HG02981 (cell line): Measurements from ENCODE around the gene PILRA.

Experiments used
- ATAC-seq: cut with Tn5 transposase; IDR thresholded peaks from one replicate; pipeline ENCODE4 v1.9.1; 2021; ENCODE audit warnings: mild to moderate bottlenecking, moderate library complexity; ENCODE audit not compliant: unreplicated experiment

Gene PILRA

DNA sequence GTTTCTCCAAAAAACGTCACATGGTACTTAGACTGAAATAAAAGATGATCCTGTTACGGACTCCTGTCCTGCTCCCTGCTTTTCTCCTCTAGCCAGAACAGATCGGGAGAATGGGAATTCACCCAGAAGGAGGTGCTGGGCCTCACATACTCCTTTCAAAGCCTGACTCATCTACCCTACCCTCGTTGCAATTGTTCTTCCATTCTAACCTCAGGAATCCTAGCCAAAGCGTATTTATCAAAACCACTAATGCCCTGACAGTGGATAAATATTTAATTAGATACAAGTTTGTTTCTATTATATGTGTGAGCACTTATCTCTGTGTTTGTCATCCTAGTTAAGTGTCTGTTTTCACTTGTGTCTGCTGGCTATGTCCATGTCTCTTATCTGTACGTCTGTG is 33.5 kb downstream of the PILRA start:
- ATAC-seq = no peak

DNA sequence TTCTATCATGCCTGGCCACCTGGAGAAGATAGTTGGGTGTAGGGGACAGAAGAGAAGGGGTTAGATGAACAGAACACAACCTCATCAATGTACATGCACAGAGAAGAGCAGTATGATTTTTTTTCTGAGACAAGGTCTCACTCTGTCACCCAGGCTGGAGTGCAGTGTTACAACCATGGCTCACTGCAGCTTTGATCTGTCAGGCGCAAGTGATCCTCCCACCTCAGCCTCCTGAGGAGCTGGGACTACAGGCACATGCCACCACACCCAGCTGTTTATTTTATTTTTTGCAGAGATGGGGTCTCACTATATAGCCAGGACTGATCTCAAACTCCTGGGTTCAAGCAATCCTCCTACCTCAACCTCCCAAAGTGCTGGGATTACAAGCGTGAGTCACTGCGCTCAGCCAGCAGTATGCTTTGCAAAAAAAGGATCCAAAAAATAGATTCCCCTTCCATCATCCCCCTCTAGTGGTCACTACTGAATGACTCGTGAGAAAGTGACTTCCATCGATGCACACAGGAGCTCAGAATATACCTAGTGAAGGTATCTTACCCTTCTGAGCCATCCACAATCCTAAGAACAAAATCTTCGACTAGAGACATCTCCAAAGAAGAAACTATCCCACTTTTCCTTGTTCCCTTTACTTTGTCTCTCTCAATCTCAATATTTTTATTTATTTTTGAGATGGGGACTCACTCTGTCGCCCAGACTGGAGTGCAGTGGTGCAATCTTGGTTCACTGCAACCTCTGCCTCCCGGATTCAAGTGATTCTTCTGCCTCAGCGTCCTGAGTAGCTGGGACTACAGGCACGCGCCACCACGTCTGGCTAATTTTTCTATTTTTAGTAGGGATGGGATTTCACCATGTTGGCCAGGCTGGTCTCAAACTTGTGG is 34.2 kb downstream of the PILRA start:
- no peak for ATAC-seq

DNA sequence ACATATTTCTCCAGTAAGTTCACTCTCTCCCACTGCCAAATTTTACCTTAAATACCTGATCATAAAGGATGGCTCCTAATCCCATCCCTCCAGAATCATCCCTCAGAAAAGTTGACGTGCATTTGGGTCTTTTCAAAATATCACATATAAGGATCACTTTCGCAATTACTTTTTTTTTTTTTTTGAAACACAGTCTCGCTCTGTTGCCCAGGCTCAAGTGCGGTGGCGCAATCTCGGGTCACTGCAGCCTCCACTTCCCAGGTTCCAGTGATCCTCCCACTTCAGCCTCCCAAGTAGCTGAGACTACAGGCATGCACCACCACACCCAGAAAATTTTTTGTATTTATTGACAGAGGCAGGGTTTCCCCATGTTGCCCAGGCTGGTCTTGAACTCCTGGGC is 37.8 kb downstream of the PILRA start:
- no peak for ATAC-seq

DNA sequence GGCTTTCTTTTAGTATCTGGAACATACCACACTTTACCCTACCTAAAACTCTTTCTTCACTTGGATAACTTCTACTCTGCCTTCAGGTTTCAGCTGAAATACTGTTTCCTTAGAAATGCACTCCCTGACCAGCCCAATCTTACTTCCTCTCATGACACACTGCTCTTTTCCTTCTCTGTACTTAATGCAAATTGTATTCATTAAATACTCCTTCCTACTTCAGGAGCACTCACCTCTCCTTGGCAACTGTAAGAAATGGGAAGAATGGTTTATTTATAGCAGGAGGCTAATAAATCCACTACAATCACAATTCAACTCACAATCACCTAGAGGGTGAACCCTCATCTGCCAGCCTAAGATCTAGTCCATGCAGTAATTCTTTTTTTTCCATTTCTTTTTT is 40.1 kb downstream of the PILRA start:
- ATAC-seq = no peak

DNA sequence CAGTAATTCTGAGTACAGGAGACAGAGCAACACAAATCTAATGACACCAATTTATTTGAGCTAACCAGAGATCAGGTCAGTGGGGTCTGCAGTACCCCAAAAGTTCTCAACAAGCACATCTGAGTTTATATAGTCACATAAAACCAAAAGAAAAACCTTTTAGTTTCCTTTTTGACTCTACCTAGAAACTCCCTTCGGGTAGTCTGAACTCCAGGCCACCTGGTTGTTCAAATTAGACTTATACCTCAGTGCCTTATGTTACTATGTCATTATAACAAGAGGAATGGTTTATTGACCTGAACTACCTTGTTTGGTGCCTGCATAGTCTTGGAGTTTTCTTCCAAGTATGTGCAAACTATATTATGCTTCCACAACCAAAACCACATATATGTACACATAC is 40.6 kb downstream of the PILRA start:
- no peak for ATAC-seq

DNA sequence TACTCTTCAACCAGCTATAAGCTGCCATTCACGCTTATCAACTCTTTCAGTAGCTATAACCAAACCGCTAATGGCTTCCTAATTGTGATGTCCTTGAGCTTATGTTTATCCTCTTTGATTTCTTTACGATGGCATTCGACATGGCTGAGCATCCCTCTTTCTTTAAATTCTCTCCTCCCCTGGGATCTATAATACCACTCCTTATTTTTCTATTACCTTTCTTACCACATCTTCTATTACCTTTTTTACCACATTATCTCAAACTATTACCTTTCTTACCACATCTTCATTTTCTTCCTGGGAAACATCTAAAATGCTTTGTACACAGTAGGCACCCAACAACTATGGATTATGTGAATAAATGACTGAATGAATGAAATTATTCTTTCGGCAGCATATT is 42.2 kb downstream of the PILRA start:
- ATAC-seq = no peak

DNA sequence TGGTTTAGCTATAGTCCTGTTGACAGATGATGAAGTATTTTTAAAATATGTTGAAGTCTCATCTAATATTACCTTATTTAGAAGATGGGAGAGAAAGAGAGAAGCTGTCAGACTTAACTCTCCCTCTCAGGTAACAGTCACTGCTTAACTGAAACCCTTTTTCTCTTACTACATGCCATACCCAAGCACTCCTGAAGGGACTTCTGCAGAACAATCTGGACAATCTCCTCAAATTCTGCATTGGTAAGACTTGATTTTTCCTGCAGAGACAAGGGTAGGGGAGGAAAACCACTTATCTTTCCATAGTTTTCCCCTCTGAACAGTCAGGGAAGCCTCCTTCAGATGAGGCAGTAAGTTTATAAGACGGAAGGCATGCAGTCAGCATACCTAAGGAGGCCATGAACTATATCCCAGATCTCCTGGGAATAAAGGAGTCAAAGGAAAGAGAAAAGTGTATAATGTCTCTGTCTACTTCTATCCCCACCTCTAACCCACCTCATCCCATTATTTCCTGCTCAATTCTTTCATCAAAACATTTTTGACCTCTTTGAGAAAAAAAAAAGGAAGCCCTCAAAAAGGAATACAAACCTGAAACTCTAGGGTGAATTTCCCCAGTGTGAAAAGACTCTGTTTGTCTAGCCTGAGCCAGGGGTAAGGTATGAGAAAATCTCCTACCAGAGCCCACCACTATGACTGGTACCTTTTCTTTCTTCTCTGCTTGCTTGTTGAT is 45.8 kb downstream of the PILRA start:
- no peak for ATAC-seq

DNA sequence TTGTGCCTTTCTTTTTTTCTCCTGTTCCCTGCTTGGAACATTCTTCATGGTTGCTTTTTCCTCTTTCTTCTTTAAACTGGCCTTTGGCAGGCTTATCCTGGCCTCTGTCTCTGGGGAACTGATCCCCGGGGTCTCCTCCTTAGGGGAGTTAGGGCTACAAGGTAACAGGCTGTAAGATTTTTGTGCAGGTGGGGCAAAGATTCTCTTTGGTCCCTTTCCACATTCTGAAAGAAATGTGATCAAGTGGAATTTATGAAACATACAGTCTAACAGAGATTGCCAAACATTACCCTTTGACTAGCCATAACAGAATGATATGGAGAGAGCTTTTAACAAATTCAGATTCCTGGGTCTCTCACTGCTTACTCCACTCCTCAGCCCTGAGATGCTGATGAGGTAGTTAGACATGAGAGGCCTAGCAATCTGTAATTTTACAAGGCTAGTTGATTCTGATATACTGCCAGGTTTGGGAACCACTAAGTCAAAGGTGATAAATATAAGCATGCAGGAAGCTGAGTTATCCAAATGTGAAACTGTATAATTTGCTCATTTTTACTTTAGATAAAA is 46.5 kb downstream of the PILRA start:
- no peak for ATAC-seq

DNA sequence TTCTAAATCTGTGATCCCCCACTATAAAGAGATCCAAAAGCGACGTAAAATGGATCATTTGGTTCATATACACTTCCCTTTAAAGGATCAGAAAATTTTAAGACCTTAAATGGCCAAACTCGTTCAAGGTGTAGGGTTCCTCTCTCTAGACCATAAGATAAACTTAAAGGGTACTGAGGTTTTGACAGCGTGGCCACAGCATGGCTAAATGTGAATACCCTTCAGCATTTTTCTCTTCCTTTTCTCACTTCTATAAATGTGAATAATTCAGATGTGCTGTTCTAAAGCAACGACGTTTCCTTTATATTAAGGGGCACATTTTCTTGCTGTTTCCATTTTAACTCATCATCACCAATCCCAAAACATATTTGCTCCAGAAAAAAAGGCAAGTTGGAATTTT is 50.0 kb downstream of the PILRA start:
- ATAC-seq = no peak

DNA sequence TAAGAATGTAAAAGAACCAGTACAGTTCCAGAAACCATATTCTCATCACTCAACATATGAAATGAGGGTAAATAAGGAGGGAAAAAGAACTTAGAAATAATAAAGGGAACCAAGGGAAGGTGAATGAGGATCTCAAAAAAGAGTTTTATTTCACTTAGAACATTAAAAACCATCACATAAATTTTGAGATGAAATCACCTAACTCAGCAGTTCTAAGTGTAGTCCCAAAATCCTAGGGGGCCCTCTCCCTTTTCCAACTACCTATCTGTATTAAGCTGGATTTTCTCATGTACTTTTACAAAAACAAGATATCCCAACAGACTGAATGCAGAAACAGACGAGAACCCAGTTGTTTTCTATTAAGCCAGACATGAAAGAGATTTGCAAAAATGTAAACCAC is 52.1 kb downstream of the PILRA start:
- ATAC-seq = no peak

DNA sequence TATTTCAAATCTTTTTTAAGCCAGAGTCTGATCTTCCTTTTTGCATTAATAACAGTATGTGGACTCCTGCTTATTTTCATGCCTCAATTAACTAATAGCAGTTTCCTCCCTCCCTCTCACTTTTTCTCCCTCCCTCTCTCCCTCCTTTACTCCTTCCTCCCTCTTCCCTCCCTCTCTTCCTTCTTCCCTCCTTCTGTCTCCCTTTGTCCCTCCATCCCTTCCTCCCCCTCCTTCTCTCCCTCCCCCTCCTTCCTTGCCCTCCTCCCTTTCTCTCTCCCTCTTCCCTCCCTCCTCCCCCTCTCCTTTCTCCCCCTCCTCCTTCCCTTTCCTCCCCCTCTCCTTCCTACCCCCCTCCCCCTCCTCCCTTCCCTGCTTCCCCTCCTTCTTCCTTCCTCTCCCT is 53.2 kb downstream of the PILRA start:
- ATAC-seq = no peak

DNA sequence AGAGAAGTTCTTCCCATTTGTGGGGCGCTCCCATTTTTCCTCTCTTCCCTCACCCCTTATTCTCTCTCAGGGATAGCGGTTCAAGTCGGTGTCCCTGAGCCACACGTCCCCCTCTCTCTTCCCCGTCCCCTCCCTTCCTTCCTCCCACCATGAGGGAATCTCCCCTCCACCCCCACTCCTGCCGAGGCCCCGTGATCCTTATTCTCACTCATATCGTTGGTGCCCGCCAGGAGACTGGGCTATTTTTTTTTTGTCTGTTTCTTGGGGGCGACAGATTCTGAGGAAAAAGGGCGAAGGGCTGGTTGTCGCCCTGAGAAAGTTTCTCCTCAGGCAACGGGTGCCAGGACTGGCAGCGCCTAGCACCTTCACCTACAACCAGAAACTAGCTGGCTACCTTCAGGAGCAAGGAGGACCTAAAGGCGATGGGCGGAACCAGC is 54.5 kb downstream of the PILRA start:
- ATAC-seq = no peak

DNA sequence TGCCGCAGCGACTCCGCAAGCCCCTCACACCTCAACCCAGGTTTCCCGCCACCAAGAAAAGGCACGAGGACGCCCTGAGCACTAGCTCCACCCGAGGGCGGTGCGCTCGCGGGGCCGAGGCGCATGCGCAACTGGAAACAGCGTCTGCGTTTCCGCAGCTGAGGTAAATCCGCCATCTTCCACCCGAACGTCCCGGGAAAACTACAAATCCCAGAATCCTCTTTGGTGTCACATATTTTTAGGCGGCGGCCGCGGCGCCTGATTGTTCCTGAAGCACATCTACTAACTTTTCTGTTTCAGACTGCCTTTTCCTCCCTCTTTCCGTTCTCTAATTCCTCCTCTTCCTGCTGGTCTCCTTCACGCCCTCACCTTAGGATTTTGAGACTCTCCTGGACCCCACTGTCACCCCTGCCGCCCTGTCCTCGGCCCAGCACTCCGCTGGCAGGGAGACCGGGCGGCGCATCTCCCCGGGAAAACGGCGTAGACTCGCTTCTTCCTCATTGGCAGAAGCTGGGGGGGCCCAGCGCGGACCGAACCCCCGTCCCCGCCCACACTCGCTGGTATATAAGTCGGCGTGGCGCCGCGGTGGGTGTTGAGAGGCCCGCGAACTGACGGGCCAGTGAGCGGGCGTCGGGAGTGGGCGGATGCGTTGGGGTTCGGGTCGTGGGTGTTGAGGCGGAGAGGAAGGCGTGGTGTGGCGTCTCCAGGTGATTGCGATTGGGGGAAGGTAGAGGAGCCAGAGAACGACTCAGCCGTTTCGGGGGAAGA is 55.1 kb downstream of the PILRA start, which contains the start of gene ZCWPW1:
TSS of gene ZCWPW1 (minus strand) at position 505 of the 768 bp plus-strand sequence. CDS start 8,054 bp downstream, outside the sequence.
- ATAC-seq = peak; percentile 47

DNA sequence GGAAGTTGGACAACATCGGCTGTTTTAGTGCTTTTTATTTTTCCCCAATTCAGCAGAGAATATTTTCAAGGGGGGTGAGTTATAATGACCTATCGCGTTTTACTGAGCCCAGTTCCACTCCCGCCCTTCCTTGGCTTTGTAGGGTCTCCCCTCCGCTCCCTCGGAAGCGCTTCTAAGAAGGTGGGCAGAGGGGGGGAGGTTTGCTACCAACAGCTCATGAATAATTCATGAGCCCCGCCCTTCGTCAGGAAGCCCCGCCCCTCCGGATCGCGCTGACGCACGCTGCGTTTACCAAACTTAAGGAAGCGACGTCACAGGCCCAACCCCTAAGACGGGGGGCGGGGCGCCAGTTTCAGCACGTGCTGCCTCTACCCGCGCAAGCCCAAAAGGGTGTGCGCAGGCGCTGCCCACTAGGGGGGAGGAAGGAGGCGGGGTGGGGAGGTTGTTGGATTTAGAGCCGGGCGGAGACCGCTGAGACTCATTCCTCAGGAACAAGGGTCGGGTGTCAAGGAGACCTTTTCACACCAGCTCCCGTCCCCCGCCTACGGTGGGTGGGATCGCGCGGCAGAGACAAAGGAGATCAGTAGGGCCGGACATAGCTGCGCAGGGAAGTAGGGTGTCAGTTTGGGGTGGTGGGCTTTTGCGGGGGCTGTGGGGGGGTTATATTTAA is 55.8 kb downstream of the PILRA start:
- ATAC-seq = peak; percentile 39

DNA sequence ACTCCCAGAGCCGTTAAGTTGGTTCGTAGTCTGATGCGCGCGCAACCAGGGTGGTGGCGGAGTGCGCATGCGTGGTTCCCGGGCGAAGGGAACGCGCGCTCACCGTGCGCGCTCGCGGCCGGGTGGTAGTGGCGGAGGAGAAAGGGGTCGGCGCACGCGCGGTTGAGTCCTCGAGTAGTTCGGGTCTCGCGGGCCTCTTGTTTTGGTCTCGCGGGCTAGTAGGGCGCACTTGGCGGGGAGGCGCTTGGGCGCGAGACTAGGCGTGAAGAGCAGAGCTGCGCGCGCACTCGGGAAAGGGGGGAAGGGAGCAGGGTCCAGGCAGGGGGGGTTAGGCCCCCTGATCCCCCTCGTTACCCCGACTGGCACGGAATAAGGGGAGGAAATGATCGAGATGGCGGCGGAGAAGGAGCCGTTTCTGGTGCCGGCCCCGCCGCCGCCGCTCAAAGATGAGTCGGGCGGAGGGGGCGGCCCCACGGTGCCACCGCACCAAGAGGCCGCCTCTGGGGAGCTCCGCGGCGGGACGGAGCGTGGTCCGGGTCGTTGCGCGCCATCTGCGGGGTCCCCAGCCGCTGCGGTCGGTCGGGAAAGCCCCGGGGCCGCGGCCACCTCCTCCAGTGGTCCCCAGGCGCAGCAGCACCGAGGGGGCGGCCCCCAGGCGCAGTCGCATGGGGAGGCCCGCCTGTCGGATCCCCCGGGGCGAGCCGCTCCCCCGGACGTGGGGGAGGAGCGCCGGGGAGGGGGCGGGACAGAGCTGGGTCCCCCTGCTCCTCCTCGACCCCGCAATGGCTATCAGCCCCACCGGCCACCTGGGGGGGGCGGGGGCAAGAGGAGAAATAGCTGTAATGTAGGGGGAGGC is 56.6 kb downstream of the PILRA start, which contains the start of gene MEPCE:
TSS of gene MEPCE (plus strand) at position 195 of the 856 bp plus-strand sequence. CDS start at position 383, 188 bp downstream.
- ATAC-seq = peak; percentile 28

DNA sequence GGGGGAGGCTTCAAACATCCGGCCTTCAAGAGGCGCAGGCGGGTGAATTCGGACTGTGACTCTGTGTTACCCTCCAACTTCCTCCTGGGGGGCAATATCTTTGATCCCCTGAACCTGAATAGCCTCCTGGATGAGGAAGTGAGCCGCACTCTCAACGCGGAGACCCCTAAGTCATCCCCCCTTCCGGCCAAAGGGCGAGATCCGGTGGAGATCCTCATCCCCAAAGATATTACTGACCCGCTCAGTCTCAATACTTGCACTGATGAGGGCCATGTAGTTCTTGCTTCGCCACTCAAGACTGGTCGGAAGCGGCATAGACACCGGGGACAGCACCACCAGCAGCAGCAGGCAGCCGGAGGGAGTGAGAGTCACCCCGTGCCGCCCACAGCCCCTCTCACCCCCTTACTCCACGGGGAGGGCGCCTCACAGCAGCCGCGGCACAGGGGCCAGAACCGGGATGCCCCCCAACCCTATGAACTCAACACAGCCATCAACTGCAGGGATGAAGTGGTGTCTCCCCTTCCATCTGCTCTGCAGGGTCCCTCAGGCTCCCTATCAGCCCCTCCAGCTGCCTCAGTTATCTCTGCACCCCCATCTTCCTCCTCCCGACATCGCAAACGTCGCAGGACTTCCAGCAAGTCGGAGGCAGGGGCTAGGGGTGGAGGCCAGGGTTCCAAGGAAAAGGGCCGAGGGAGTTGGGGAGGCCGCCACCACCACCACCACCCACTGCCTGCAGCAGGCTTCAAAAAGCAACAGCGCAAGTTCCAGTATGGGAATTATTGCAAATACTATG is 57.4 kb downstream of the PILRA start:
- ATAC-seq = no peak

DNA sequence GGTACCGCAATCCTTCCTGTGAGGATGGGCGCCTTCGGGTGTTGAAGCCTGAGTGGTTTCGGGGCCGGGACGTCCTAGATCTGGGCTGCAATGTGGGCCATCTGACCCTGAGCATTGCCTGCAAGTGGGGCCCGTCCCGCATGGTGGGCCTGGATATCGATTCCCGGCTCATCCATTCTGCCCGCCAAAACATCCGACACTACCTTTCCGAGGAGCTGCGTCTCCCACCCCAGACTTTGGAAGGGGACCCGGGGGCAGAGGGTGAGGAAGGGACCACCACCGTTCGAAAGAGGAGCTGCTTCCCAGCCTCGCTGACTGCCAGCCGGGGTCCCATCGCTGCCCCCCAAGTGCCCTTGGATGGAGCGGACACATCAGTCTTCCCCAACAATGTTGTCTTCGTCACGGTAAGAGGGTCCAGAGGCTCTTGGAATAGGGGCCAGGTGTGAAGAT is 58.0 kb downstream of the PILRA start:
- ATAC-seq = no peak

DNA sequence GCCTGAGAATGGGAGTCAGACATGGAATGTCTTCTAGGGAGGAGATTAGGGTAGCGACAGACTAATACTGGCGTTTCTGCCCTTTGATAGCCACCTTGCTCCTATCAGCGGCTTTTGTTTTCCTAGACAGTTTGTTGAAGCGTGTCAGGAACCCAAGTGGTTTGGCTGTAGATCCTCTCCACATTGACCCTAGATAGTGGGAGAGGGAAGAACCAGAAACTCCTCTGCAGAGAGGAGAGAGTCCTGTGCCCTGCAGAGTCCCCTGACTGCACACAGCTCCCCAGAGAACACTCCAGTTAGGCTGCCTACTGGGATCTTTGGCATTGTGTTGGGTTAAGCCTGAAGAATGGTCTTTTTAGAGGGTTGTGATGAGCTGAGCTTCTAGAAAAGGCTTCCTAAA is 58.8 kb downstream of the PILRA start:
- ATAC-seq = no peak
